ENCODE results near the gene PLA2G2F.

The PLA2G2F gene

GRCh38 chr1:20167126-20167525, 28.0 kb downstream of the PLA2G2F start:
- ChIA-PET POLR2A (no interaction called here), CTCF (interaction anchor here (0.7 to 2.9 kb wide), 5 partner anchors 8 to 328 kb away, joined by 3 to 11 read pairs (median 3); no protein-coding TSS in a partner anchor)
- no peak for TF ChIP-seq CTCF (IDR thresholded peaks at IDR 0.05; ENCODE audit: insufficient read depth, low read length, missing control alignments)
- no peak for DNase-seq (ENCODE audit: low read depth, low spot score)
- H3K4me3 ChIP-seq (ENCODE audit: low read depth, low read length), result no peak overlapping the region

- DNase-seq (ENCODE audit: low read depth, low spot score), result no peak
- no peak overlapping the region for H3K4me3 ChIP-seq (ENCODE audit: low read depth, low read length)
- TF ChIP-seq CTCF (IDR thresholded peaks at IDR 0.05; ENCODE audit: insufficient read depth, low read length, missing control alignments), result no peak
- CTCF ChIA-PET, result interaction anchor here (0.8 to 2.5 kb wide), 3 partner anchors 16 to 326 kb away, joined by 3 to 16 read pairs (median 6); no protein-coding TSS in a partner anchor
- POLR2A ChIA-PET, result no interaction called here
These were observed 29.7 kb downstream of the PLA2G2F start for GRCh38 chr1:20168564-20169491.

- TF ChIP-seq CTCF (IDR thresholded peaks at IDR 0.05; ENCODE audit: insufficient read depth, low read length, missing control alignments), result no peak
- ChIA-PET POLR2A (no interaction called here), CTCF (interaction anchor here (0.9 to 2.5 kb wide), 2 partner anchors 11 to 18 kb away, joined by 3 to 16 read pairs; no protein-coding TSS in a partner anchor)
- H3K4me3 ChIP-seq (ENCODE audit: low read depth, low read length), result no peak overlapping the region
- DNase-seq (ENCODE audit: low read depth, low spot score), result no peak
These were observed 30.8 kb downstream of the PLA2G2F start for GRCh38 chr1:20169932-20170331.

- DNase-seq (ENCODE audit: low read depth, low spot score), result no peak
- H3K4me3 ChIP-seq (ENCODE audit: low read depth, low read length), result no peak overlapping the region
- CTCF ChIA-PET, result interaction anchor here (1.0 to 4.1 kb wide), 4 partner anchors 10 to 39 kb away, joined by 3 to 15 read pairs (median 6); no protein-coding TSS in a partner anchor
- TF ChIP-seq CTCF (IDR thresholded peaks at IDR 0.05; ENCODE audit: insufficient read depth, low read length, missing control alignments), result no peak
- POLR2A ChIA-PET, result no interaction called here
These were observed 33.0 kb downstream of the PLA2G2F start for GRCh38 chr1:20172033-20172590.

GRCh38 chr1:20174937-20175666, 36.0 kb downstream of the PLA2G2F start:
- POLR2A ChIA-PET, result no interaction called here
- no peak for TF ChIP-seq CTCF (IDR thresholded peaks at IDR 0.05; ENCODE audit: insufficient read depth, low read length, missing control alignments)
- DNase-seq (ENCODE audit: low read depth, low spot score), result no peak
- CTCF ChIA-PET, result interaction anchor here (2.9 to 4.1 kb wide), 2 partner anchors 23 to 38 kb away, joined by 8 to 15 read pairs; no protein-coding TSS in a partner anchor
- H3K4me3 ChIP-seq (ENCODE audit: low read depth, low read length), result no peak overlapping the region

Data from AG04449 (cell line).